Femur (tissue), 1 donor: ENCODE data around the gene NAA38.

ENCODE experiments used
- DNase-seq: peaks from one replicate; pipeline ENCODE4 v3.0.0-alpha.2; 2017

Gene NAA38, protein sequence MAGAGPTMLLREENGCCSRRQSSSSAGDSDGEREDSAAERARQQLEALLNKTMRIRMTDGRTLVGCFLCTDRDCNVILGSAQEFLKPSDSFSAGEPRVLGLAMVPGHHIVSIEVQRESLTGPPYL

GRCh38 chr17:7856811-7857712, at the start of gene NAA38:
TSS of gene NAA38 (minus strand) at chr17:7857559. CDS start at chr17:7857463, 96 bp downstream.
- DNase-seq: peak; percentile 99

DNA sequence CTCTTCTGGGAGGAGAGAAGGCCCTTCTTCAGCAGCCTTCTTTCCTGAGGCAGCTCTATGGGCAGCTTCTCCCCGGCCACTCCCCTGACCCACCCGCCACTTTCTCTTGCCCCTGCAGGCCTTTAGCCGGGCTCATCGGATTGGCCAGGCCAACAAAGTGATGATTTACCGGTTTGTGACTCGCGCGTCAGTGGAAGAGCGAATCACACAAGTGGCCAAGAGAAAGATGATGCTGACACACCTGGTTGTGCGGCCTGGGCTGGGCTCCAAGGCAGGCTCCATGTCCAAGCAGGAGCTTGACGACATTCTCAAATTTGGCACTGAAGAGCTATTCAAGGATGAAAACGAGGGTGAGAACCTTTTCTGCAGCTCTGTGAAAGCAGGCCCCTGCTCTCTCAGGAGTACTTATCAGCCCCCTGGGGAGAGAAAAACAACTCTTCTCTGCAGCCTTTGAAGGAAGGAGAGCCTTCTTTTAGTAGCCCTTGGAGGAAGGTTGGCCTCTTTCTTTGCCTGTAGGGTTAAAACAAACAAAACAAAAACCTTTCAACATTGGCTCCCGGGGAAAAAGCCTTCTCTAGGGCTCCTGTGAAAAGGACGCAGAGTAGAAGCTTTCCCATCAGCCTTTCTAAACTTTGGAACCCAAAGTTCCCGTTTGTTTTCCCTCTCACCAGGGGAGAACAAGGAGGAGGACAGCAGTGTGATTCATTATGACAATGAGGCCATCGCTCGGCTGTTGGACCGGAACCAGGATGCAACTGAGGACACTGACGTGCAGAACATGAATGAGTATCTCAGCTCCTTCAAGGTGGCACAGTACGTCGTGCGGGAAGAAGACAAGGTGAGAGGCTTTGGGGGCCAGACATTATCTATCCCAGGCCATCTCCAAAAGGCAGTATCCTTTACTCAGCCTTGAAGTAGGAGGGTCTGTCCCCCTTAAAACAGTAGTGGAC, 46.1 kb upstream of the NAA38 start:
- DNase-seq: no peak

- DNase-seq: peak; percentile 40
Measured at GRCh38 chr17:7897773-7898172, 40.4 kb upstream of the NAA38 start.

GRCh38 chr17:7897090-7897489, 39.7 kb upstream of the NAA38 start:
- DNase-seq: peak; percentile 6

- DNase-seq: peak; percentile 8
Measured at GRCh38 chr17:7894866-7895265, 37.5 kb upstream of the NAA38 start.

GRCh38 chr17:7894226-7894625, 36.9 kb upstream of the NAA38 start:
- no peak for DNase-seq

DNA sequence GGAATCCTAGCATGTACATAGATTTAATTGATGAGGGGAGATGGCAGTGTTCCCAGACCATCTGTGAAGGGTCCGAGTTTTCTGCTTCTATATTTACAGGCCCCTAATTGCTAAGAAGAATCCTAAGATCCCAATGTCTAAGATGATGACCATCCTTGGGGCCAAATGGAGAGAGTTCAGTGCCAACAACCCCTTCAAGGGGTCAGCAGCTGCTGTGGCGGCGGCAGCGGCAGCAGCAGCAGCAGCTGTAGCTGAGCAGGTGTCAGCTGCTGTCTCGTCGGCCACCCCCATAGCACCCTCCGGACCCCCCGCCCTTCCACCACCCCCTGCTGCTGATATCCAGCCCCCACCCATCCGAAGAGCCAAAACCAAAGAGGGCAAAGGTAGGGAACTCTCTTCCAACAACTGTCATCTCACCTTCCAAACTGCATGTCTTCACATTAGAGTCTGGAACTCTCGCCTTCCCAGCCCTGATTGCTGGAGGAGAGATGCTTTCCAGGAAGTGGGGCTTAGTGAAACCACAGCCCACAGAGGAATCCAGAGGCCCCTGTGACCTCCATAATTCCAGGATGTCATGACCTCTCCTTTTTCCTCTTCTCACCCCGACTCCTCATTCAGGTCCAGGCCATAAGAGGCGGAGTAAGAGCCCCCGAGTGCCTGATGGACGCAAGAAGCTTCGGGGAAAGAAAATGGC, 36.0 kb upstream of the NAA38 start:
- peak; percentile 45 for DNase-seq

DNA sequence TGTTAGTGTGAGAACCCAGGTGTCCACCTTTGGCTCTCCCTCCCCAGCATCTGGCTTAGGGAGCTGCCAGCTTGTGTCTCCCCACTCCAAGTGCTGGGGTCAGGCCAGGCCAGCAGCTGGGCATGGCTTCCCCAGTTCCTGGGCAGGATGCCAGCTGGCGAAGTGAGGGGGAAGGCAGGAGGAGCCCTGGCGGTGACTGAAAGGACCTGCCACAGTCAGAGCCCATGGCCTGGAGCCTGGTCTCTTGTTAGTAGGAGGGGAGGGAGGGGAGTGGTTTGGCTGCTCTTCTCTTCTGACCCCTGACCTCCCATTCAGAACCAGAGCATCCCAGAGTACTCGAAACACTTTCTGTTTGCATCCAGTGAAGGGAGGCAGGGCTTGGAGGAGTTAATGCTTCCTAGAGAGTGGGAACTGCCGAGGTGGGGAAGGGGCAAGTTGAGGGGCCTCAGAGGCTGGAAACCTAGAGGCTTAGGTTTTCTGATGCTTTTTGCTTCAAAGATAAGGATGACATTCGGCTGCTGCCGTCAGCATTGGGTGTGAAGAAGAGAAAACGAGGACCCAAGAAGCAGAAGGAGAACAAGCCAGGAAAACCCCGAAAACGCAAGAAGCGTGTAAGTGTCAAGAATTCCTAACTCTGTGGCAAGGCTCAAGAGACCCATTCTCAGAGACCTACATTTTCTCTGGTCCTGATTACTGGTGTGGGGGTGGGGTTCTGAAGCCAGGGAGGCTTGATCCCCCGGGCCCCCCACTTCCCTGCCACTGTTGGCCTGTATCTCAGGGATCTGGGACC, 32.0 kb upstream of the NAA38 start:
- DNase-seq: peak; percentile 96

DNA sequence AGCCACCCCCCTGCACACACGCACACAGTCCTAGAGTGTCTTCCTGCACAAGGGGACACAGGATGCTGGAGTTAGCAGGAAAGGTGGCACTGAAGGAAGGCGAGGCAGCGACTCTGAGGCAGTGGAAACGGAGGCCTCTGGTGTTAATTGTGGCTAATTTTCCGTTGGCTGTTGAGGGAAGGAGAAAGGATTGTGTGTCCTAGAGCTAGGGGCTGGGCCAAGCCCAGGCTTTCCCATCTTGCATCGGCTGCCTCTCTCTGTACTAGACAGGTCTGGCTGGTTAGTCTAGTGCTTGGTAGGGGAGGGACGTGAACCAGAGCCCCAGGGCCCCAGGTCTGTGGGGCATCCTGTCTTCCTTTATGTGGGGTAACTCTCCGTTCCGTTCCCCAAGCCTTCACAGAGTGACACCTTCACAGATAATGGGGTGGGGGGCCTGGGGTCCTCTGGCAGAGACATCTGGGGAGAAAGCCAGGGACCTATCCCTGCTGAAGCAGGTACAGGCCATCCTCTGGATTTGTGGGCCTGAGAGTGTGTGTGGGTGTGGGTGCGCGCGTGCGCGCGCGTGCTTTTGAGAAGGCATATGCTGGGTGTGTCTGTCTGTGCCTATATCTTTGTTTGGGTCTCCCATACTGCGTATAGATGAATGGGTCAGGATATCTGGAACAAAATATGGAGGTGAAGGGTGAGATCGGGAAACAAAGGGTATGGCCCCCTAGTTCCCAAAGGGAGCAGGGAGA, 31.0 kb upstream of the NAA38 start, which contains the start of gene CHD3:
Gene CHD3 (plus strand): TSS at position 606 of the 737 bp plus-strand sequence. CDS start 212 bp downstream, outside the sequence.
- DNase-seq: no peak

GRCh38 chr17:7887482-7888183, 30.3 kb upstream of the NAA38 start:
- peak; percentile 98 for DNase-seq

DNA sequence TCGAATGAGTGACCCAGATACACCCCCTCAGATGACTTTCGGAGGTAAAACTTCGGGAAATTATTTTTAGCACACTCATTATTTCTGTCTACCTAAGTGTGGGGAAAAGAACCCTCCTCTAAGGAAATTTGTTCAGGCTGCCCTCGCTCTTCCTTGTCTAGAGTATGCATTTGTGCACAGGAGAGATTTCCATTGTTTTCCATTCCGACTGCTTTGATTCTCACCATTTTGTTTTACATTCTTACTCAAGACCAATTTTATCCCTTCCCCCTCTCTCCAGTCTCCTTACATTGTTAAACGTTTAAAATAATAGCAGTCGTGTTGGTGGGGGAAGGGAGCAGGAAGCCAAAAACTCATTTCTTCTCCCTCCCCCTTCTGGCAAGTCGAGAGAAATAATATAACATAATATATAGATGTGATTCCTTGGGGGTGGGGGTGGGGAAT, 29.7 kb upstream of the NAA38 start:
- DNase-seq: no peak

DNA sequence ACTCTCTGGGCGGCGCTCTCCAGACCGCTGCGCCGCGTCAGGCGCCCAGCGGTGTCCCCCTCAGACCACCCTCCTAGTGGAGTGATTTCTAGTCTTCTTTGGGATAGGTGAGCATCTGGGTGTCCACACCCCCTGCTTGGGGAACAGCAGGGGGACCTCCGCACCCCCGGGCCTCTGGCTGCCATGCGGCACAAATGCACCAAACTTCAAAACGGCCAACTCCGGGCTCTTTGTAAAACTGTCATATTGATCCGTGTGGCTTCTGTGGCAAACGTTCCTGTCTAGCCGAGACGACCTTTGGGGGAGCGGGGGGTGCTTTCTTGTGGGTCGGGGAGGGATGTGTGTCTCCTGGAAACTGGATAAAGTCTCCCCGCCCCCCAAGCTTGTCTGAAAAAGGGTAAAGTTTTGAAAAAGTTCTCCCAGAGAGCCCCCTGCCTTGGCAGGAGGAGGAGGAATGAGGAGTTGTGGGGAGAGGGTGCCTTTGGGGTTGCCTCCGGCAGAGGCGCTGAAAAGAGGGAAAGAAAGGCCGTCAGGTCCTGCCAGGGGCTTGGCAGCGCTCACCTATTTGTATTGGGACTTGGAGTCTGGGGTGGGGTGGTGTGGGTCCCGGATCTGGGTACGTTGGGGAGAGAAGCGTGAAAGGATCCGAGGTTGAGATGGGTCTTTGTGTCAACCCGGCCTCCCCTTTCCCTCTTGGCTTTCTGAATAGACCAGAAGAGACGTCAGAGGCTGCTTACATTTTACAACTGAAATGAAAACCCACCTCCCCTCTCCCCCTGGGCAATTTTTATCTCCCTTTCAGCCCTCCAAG, 29.1 kb upstream of the NAA38 start:
- DNase-seq: peak; percentile 71

DNA sequence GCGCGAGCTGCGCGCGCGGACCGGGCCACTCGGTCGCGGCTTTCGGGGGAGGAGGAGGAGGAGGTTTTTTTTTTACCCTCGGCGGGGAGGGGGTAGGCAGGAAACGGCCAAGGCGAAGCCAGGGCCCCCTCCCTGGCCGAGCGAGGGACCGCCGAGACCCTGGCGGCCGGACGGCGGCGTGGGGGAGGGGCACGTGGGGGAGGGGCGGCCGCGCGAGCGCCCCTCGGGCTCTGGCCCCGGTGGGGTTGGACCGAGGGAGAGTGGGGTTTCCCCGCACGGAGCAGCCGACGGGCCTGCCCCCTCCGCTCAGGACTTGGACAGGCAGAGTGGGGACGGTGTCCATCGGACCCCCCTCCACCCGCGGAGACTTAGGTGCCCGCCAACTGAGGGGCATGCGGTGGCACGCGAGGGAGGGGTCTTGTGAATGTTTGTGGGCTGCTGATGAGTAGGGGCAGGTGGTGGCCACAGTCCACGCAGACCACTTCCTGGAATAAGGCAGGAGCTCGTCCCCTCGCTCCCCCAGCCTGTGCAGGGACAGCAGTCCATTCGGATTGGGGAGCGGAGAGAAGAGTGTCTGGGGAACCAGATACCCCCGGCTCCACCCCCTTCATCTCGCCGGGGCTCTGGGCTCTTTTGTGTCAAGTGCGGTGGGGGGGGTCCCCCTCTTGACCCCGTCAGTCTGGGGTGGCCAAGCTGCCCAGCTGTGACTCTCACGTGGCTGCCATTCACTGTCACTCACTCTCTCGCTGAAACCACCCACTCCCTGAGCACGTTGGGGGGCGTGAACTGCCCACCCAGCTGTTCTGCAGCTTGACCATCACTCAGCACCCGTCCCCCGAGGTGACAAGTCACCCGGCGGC, 28.2 kb upstream of the NAA38 start:
- DNase-seq: peak; percentile 76

DNA sequence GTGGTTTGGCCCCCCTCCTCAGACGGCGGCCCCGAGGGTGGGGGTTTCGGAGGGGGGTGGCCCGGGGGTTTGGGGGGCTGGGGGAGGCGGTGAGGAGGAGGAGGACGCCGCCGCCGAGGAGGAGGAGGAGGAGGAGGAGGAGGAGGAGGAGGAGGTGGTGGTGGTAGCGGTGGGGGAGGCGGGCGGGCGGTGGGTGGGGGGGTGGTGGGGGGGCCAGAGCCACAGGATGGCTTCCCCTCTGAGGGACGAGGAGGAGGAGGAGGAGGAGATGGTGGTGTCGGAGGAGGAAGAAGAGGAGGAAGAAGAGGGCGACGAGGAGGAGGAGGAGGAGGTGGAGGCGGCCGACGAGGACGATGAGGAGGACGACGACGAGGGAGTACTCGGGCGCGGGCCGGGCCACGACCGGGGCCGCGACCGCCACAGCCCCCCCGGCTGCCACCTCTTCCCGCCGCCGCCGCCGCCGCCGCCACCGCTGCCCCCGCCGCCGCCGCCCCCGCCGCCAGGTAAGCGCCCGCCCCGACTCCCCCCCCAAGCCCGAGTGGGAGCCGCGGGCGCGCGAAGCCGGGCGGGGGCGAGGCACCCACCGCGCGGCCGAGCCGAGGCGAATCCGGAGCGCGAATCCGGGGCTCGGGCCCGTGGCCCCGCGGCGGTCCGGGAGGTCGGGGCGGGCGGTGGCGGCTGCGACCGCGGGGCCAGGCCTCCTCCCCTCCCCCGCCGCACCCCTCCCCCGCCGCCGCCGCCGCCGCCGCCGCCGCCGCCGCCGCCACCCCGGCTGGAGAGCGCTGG, 27.4 kb upstream of the NAA38 start:
- peak; percentile 59 for DNase-seq

DNA sequence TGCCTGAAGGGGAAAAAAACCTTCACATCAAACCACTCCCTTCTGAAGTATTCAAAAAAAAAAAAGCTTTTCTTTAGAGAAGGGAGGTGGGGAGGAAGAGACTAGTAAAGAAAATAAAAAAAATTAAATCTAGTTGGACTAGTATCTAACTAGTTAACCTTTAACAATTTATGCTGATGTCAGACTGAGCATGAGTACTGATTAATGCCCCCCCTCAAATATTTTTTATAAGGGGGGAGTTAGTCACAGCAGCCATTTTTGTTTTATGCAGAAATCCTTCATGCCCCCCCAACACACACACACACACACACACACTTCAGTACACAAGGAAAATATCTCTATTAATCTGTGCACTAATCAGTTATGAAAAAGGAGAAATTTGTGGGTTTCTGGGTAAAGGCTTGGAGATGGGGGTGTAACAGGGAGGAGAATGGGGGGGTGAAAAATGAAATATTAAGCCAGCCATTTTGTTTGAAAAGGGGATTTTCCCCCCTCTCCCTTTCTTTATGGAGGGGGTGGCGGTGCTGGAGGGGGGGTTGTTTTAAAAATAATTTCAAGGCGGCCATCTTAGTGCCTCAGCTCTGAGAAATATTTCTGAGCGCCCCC, 26.5 kb upstream of the NAA38 start:
- peak; percentile 49 for DNase-seq

GRCh38 chr17:7882629-7883028, 25.3 kb upstream of the NAA38 start:
- DNase-seq: no peak

GRCh38 chr17:7882068-7882467, 24.7 kb upstream of the NAA38 start:
- no peak for DNase-seq
